WERI-Rb-1 (cell line): ENCODE results near the gene ZNF25.
"Not testable (repeated sequence)": the region's sequence is repeated elsewhere in the genome, so short reads cannot be mapped to it uniquely, and the experiment has no call there.

Source experiments
- DNase-seq: peaks from one replicate; pipeline ENCODE4 v3.0.0-alpha.2; 2020
- H3K27ac ChIP-seq: fragments of 250-450 bp; sonication (Bioruptor Pico); 2 replicates; pipeline ENCODE4 v1.5.1; 2020; ENCODE audit warnings: mild to moderate bottlenecking, moderate library complexity
- H3K27me3 ChIP-seq: fragments of 250-450 bp; sonication (Bioruptor Pico); 2 replicates; pipeline ENCODE4 v1.5.1; 2021; ENCODE audit warnings: mild to moderate bottlenecking, low read depth, moderate library complexity; ENCODE audit not compliant: insufficient read depth, severe bottlenecking
- H3K36me3 ChIP-seq: fragments of 250-450 bp; sonication (Bioruptor Pico); 2 replicates; pipeline ENCODE4 v1.5.1; 2020; ENCODE audit warnings: mild to moderate bottlenecking, moderate library complexity
- H3K4me3 ChIP-seq: 2 replicates; pipeline ENCODE4 v1.5.1; 2011; ENCODE audit warnings: low read depth, mild to moderate bottlenecking, control low read depth, low read length
- H3K9me3 ChIP-seq: fragments of 250-450 bp; sonication (Bioruptor Pico); 2 replicates; pipeline ENCODE4 v1.5.1; 2021; ENCODE audit warnings: mild to moderate bottlenecking, moderate library complexity; ENCODE audit not compliant: severe bottlenecking
- CTCF ChIP-seq: IDR thresholded peaks from 2 replicates; pipeline ENCODE4 v1.5.1; 2011; ENCODE audit warnings: low read depth, mild to moderate bottlenecking, control low read depth, inconsistent platforms, low read length

ZNF25 gene

GRCh38 chr10:37930423-37930822, 46.0 kb downstream of the ZNF25 start:
- no peak for TF ChIP-seq CTCF
- Histone ChIP-seq H3K27me3 (no peaks in the 10 kb centered on the region), H3K27ac (no peak overlapping the region), H3K9me3 (no peaks in the 10 kb centered on the region), H3K4me3 (no peak overlapping the region), H3K36me3 (no peaks in the 10 kb centered on the region)
- no peak for DNase-seq

- not testable (repeated sequence) for H3K27ac ChIP-seq, H3K36me3 ChIP-seq, H3K4me3 ChIP-seq, DNase-seq, H3K27me3 ChIP-seq, H3K9me3 ChIP-seq
Observed at GRCh38 chr10:37908165-37908564, 68.3 kb downstream of the ZNF25 start.

- Histone ChIP-seq H3K9me3 (no peaks in the 10 kb centered on the region), H3K27ac (no peak overlapping the region), H3K27me3 (no peaks in the 10 kb centered on the region), H3K4me3 (no peak overlapping the region), H3K36me3 (no peaks in the 10 kb centered on the region)
- DNase-seq: no peak
- TF ChIP-seq CTCF: no peak
Observed at GRCh38 chr10:37906382-37906781, 70.1 kb downstream of the ZNF25 start.
